NK-92 (cell line): ENCODE data around the gene ZNF674.
"Not testable (repeated sequence)": the region's sequence is repeated elsewhere in the genome, so short reads cannot be mapped to it uniquely, and the experiment has no call there.

Experiments used
- DNase-seq: peaks from one replicate; lab custom pipeline; 2025; ENCODE audit not compliant: unreplicated experiment; lab: John Stamatoyannopoulos, UW

The ZNF674 gene

DNA sequence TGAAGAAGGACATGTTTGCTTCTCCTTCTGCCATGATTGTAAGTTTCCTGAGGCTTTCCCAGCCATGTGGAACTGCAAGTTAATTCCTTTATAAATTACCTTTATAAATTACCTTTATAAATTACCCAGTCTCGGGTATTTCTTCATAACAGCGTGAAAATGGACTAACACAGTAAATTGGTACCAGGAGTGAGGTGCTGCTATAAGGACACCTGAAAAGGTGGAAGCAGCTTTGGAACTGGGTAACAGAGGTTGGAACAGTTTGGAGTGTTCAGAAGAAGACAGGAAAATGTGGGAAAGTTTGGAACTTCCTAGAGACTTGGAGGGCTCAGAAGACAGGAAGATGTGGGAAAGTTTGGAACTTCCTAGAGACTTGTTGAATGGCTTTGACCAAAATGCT is 66.6 kb downstream of the ZNF674 start:
- not testable (repeated sequence) for DNase-seq

DNA sequence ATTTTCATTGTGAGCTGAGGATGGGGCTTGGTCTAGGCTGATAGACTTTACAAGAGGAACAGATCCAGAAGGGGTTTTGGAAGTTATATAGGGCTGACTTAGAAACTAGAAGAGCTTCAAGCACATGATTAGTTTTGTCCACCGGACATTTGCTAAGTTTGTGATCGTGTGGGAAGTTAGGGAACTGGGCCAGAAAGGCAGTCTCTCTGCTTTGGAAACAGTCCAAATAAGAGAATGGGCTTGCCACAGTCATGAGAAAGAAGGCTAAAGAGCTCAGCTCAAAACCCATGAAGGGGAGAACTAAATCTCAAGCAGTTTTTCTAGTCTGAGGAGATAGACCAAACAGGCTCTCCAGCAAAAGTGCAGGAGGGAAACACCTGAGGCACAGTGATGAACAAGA is 67.8 kb downstream of the ZNF674 start:
- DNase-seq = no peak

DNA sequence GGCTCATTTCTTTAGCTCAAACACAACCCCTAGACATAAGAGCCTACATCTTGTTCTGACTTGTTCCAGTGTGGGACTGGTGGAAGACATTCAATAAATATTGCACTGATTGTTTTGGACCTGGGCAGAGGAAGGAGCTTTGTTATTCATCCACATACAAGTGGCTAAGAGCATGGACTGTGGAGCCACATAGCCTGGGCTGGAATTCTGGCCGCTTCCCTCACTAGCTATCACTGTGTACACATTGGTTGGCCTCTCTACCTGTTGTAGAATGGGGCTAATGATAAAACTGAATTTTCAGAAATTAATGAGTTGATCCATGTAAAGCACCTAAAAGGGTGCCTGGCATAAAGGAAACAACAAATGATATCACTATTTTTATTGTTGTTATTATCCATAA is 80.0 kb downstream of the ZNF674 start:
- no peak for DNase-seq

DNA sequence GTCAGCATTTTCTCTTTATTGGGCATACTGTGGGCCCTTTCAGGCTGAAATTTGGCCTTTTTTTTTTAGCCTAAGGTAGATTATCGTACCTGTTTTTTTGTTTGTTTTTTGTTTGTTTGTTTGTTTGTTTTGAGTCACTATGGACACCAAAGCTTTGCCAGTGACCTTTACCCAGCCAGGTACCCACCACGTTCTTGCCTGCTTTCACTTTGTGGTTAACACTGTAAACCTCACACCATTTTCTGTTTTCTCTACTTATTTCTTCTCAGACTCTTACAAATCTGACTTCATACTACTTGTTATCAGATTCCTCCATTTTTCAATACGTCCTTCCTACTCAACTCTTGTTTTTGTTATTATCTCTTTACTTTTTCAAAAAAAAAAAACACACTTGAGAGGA is 81.5 kb downstream of the ZNF674 start:
- DNase-seq = no peak

DNA sequence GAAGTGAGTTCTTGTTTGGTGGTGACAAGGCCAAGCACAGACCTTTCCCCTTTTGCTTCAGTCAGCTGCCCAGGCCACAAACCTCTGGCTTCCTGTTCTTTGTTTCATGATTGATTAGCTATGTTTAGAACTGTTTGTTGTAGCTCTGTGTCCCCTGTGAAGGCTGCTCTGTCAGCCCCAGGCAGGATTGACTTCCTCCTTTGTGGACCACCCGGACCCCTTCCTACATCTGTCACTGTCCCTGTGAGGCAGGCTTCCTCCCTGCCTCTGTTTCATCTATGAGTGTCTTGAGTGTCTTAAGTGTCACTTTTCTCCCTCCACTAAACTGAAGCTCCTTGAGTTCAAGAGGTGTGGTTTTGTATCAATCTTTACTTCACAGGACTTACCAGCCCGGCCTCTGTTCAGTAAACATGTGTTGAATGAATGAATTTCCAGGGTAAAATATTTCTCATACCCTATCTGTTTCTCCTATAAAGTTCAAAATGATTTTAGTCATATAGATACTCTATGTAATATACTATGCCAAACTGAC is 83.5 kb downstream of the ZNF674 start:
- no peak for DNase-seq

DNA sequence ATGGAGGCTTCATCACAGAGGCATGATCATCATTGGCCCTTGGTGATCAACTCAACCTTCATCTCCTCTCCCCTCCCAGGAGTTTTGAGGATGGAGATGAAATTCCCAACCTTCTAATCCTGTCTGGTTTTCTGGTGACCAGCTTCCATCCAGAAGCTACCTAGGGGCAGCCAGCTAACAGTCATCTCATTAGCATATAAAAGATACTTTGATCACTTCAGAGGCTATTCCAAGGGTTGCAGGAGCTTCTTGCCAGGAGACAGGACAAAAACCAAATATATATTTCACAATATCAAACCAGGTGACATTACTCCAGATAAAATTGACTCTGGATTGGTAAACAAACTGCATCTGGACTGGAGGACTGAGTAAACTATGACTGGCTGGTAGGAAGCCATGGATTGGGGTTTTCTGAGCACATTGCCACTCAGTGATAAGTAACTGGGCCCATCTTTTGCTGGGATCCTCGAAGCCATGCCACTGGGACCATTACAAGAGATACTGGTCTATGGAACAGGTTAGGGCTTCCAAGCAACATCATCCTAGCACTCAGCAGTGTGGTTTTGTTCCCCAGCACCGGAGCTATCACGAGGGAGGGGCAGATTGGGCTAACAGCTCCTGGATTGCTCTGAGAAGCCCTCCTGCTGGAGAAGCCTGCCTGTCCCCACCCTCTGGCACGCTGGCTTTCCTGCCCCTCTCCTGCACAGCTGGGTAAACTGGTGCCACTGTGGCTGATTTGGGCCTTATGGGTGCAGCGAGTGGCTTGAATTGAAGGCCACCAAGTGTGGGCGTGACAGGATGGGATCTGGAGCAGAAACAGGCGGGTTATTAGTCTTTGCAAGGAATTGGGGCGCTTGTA is 84.2 kb downstream of the ZNF674 start:
- not testable (repeated sequence) for DNase-seq

DNA sequence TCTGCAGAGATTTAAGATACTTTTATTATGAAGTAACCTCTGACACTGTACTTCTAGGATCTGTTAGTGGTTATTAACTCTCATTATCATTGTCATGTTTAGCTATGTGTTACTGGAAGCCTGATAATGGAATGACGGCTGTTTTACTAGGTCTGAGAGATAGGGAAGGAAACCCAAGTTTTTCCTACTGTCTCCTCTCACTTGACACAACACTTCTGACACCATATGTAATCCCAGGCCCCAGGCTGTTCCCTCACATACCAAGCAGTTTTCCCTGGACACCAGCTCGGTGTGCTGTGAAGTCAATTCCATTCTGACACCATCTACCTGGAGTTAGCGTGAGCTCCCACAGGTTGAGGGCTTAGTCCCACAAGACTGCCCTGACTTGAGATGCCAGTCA is 85.6 kb downstream of the ZNF674 start:
- DNase-seq = no peak

DNA sequence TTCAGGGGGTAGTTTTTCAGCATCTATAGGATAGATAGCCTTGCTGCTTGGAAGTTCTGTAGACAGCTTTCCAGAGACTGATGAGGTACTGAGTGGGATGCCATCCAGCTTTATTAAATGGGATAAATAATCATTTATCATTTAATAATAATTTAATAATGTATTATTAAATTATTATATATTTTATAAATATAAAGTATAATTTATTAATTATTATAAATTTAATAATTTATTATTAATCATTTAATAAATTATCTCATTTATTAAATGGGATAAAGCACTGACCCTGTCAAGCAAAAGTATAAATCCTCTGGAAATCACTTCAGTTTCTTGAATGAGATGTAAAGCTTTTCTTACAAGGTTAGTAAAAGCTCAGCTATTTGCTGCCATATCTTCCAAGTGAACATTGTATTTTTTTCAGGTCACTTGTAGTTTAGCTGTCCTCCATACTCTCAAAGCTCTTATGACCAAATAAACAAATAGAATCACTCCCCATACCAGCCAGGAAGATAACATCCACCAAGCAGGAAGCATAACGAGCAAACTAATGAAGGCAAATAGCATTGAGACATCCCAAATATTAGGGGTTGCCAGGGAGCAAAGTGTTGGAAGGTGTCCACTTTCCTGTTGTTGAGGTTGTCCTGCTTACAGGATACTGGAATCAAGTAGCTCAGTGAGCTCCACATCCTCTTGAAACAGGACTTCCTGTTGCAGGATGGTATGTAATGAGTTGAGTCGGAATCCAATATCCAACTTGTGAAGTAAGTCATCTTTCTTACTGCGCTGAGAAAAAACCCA is 88.9 kb downstream of the ZNF674 start:
- no peak for DNase-seq
